Measurements from ENCODE around the gene PPP1R1C.

DNA sequence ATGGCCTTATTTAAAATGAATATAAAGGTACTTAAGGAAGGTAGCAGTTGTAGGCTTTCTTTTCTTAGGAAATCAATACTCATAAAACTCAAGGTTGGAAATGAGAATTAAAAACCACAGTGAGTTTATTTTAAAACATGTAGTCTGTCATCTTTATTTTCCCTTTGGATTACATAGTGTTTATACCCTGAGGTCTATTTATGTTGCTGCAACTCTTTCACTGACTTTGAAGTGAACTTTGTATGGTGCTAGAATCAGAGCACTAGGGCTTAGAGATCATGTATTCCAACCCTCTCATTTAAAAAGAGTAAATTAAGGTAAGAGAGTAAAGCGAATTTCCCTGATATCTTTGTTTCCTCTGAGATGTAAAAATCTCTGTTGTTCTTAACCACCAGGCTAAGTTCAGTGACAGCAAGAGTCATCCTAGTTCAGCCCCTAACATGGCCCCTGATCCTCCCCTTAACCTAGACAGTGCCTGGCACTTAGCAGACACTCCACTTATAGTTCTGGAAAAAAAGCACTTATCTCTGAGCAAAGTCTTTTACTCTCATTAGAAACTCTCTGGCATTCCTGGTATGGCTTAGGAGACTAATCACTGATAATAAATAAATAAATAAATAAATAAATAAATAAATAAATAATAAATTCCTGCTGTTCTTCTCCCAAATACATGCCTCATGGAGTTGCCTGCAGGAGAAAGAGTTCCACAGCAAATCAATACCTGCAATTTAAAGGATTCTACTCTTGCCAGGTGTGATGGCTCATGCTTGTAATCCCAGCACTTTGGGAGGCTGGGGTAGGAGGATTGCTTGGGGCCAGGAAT lies 33.0 kb upstream of the PPP1R1C start:
- TF ChIP-seq, protein P1, sequence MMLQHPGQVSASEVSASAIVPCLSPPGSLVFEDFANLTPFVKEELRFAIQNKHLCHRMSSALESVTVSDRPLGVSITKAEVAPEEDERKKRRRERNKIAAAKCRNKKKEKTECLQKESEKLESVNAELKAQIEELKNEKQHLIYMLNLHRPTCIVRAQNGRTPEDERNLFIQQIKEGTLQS (CRISPR knock-in tag; conservative IDR thresholded peaks at IDR 0.05) = no peak
- TF ChIP-seq, protein P2, sequence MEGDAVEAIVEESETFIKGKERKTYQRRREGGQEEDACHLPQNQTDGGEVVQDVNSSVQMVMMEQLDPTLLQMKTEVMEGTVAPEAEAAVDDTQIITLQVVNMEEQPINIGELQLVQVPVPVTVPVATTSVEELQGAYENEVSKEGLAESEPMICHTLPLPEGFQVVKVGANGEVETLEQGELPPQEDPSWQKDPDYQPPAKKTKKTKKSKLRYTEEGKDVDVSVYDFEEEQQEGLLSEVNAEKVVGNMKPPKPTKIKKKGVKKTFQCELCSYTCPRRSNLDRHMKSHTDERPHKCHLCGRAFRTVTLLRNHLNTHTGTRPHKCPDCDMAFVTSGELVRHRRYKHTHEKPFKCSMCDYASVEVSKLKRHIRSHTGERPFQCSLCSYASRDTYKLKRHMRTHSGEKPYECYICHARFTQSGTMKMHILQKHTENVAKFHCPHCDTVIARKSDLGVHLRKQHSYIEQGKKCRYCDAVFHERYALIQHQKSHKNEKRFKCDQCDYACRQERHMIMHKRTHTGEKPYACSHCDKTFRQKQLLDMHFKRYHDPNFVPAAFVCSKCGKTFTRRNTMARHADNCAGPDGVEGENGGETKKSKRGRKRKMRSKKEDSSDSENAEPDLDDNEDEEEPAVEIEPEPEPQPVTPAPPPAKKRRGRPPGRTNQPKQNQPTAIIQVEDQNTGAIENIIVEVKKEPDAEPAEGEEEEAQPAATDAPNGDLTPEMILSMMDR (IDR thresholded peaks at IDR 0.05) = no peak
- TF ChIP-seq ZNF121 (CRISPR knock-in tag; IDR thresholded peaks at IDR 0.05) (no peak), TEAD4 (CRISPR knock-in tag; IDR thresholded peaks at IDR 0.05) (no peak), ELF4 (CRISPR knock-in tag; IDR thresholded peaks at IDR 0.05; ENCODE audit: low read depth) (no peak), NFE2L1 (CRISPR knock-in tag; IDR thresholded peaks at IDR 0.05) (no peak), ATF1 (CRISPR knock-in tag; IDR thresholded peaks at IDR 0.05) (no peak)
- TF ChIP-seq, protein P3, sequence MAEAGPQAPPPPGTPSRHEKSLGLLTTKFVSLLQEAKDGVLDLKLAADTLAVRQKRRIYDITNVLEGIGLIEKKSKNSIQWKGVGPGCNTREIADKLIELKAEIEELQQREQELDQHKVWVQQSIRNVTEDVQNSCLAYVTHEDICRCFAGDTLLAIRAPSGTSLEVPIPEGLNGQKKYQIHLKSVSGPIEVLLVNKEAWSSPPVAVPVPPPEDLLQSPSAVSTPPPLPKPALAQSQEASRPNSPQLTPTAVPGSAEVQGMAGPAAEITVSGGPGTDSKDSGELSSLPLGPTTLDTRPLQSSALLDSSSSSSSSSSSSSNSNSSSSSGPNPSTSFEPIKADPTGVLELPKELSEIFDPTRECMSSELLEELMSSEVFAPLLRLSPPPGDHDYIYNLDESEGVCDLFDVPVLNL (CRISPR knock-in tag; IDR thresholded peaks at IDR 0.05; ENCODE audit: borderline replicate concordance, low read depth) = no peak
- TF ChIP-seq, protein P4, sequence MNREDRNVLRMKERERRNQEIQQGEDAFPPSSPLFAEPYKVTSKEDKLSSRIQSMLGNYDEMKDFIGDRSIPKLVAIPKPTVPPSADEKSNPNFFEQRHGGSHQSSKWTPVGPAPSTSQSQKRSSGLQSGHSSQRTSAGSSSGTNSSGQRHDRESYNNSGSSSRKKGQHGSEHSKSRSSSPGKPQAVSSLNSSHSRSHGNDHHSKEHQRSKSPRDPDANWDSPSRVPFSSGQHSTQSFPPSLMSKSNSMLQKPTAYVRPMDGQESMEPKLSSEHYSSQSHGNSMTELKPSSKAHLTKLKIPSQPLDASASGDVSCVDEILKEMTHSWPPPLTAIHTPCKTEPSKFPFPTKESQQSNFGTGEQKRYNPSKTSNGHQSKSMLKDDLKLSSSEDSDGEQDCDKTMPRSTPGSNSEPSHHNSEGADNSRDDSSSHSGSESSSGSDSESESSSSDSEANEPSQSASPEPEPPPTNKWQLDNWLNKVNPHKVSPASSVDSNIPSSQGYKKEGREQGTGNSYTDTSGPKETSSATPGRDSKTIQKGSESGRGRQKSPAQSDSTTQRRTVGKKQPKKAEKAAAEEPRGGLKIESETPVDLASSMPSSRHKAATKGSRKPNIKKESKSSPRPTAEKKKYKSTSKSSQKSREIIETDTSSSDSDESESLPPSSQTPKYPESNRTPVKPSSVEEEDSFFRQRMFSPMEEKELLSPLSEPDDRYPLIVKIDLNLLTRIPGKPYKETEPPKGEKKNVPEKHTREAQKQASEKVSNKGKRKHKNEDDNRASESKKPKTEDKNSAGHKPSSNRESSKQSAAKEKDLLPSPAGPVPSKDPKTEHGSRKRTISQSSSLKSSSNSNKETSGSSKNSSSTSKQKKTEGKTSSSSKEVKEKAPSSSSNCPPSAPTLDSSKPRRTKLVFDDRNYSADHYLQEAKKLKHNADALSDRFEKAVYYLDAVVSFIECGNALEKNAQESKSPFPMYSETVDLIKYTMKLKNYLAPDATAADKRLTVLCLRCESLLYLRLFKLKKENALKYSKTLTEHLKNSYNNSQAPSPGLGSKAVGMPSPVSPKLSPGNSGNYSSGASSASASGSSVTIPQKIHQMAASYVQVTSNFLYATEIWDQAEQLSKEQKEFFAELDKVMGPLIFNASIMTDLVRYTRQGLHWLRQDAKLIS (CRISPR knock-in tag; IDR thresholded peaks at IDR 0.05; ENCODE audit: borderline replicate concordance) = no peak
- TF ChIP-seq, protein P5, sequence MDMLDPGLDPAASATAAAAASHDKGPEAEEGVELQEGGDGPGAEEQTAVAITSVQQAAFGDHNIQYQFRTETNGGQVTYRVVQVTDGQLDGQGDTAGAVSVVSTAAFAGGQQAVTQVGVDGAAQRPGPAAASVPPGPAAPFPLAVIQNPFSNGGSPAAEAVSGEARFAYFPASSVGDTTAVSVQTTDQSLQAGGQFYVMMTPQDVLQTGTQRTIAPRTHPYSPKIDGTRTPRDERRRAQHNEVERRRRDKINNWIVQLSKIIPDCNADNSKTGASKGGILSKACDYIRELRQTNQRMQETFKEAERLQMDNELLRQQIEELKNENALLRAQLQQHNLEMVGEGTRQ (CRISPR knock-in tag; IDR thresholded peaks at IDR 0.05) = no peak
- TF ChIP-seq, protein P6, sequence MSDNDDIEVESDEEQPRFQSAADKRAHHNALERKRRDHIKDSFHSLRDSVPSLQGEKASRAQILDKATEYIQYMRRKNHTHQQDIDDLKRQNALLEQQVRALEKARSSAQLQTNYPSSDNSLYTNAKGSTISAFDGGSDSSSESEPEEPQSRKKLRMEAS (CRISPR knock-in tag; IDR thresholded peaks at IDR 0.05) = no peak
- TF ChIP-seq, protein P7, sequence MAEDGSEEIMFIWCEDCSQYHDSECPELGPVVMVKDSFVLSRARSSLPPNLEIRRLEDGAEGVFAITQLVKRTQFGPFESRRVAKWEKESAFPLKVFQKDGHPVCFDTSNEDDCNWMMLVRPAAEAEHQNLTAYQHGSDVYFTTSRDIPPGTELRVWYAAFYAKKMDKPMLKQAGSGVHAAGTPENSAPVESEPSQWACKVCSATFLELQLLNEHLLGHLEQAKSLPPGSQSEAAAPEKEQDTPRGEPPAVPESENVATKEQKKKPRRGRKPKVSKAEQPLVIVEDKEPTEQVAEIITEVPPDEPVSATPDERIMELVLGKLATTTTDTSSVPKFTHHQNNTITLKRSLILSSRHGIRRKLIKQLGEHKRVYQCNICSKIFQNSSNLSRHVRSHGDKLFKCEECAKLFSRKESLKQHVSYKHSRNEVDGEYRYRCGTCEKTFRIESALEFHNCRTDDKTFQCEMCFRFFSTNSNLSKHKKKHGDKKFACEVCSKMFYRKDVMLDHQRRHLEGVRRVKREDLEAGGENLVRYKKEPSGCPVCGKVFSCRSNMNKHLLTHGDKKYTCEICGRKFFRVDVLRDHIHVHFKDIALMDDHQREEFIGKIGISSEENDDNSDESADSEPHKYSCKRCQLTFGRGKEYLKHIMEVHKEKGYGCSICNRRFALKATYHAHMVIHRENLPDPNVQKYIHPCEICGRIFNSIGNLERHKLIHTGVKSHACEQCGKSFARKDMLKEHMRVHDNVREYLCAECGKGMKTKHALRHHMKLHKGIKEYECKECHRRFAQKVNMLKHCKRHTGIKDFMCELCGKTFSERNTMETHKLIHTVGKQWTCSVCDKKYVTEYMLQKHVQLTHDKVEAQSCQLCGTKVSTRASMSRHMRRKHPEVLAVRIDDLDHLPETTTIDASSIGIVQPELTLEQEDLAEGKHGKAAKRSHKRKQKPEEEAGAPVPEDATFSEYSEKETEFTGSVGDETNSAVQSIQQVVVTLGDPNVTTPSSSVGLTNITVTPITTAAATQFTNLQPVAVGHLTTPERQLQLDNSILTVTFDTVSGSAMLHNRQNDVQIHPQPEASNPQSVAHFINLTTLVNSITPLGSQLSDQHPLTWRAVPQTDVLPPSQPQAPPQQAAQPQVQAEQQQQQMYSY (CRISPR knock-in tag; IDR thresholded peaks at IDR 0.05) = no peak
- TF ChIP-seq, protein P8, sequence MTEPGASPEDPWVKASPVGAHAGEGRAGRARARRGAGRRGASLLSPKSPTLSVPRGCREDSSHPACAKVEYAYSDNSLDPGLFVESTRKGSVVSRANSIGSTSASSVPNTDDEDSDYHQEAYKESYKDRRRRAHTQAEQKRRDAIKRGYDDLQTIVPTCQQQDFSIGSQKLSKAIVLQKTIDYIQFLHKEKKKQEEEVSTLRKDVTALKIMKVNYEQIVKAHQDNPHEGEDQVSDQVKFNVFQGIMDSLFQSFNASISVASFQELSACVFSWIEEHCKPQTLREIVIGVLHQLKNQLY (CRISPR knock-in tag; IDR thresholded peaks at IDR 0.05) = no peak
- TF ChIP-seq, protein P9, sequence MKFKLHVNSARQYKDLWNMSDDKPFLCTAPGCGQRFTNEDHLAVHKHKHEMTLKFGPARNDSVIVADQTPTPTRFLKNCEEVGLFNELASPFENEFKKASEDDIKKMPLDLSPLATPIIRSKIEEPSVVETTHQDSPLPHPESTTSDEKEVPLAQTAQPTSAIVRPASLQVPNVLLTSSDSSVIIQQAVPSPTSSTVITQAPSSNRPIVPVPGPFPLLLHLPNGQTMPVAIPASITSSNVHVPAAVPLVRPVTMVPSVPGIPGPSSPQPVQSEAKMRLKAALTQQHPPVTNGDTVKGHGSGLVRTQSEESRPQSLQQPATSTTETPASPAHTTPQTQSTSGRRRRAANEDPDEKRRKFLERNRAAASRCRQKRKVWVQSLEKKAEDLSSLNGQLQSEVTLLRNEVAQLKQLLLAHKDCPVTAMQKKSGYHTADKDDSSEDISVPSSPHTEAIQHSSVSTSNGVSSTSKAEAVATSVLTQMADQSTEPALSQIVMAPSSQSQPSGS (CRISPR knock-in tag; IDR thresholded peaks at IDR 0.05; ENCODE audit: borderline replicate concordance, low read depth) = no peak
